CD4-positive, alpha-beta T cell treated with Interleukin-17A for 4 hours (primary cell): ENCODE measurements around the gene HIPK2.
"Not testable (repeated sequence)": the region's sequence is repeated elsewhere in the genome, so short reads cannot be mapped to it uniquely, and the experiment has no call there.

ENCODE experiments used
- DNase-seq: peaks from one replicate; pipeline ENCODE4 v3.0.0-alpha.2; 2020; ENCODE audit warnings: mixed read lengths

Gene HIPK2

DNA sequence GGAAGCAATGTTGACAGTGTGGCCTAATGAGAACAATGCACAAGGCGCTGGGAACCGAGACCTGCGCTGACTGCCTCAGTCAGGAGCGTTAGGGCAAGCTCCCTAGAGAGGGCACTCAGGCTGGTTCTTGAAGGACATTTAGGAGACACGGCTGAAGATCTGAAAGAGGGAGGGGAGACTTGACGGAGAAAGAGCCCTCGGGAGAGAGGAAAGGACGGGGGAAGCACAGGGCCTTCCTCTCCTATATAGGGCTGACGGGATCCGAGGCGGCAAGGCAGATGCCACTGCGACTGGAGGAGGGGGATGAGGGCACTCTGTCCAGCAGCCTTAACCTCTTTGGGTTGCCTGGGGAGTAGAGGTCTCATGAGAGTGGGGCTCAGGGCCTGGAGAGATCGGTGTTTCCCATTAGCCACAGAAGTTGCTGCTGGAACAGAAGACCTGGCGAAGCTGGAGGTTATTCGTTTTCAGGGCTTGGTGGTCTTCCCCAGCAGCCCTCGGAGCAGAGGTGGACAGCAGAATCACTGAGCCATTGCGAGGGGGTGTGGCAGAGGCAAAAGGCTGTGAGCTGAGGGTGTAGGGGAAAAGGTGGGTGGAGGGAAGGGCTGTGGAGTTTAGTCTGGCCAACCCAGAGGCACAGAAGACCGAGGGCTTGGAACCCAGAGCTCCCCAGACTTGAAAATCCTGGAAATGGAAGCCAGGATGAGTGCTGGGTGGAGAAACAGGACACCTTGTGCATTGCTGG, 218.3 kb downstream of the HIPK2 start:
- DNase-seq, result no peak

DNA sequence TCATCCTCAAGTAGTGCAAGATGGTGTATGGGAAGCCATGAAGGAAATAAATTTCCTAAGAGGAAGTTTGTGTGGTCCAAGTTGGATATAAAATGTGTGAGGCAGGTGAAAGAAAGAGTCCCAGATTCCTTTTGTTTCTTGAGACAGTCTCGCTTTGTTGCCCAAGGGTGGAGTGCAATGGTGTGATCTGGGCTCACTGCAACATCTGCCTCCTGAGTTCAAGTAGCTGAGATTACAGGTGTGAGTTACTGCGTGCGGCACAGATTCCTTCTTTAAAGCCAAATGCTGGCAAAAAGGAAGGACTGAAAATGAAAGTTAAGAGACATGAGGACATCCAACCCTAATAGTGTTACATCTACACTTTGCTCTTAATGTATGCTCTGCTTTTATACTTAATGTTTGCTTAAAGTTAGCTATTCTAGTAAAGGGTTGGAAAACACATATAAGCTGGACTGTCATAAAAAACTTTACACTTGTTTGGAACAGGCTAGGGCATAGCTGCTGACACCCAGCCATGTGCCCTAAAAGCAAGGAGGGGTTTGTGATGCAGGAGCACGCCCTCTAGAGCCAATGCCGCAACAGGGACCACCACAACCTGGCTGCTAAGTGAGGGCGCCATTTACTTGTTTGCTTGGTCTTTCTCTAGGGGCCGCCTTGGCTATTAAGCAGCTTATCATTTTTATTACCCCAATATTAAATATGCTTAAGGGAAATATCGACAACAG, 219.8 kb downstream of the HIPK2 start:
- DNase-seq, result no peak

GRCh38 chr7:139553991-139554700, 223.7 kb downstream of the HIPK2 start:
- DNase-seq, result not testable (repeated sequence)

- no peak for DNase-seq
These were observed 229.3 kb downstream of the HIPK2 start for GRCh38 chr7:139548302-139549028.

GRCh38 chr7:139544645-139545044, 233.2 kb downstream of the HIPK2 start:
- DNase-seq, result no peak

- DNase-seq, result no peak
These were observed 233.8 kb downstream of the HIPK2 start for GRCh38 chr7:139543801-139544603.

DNA sequence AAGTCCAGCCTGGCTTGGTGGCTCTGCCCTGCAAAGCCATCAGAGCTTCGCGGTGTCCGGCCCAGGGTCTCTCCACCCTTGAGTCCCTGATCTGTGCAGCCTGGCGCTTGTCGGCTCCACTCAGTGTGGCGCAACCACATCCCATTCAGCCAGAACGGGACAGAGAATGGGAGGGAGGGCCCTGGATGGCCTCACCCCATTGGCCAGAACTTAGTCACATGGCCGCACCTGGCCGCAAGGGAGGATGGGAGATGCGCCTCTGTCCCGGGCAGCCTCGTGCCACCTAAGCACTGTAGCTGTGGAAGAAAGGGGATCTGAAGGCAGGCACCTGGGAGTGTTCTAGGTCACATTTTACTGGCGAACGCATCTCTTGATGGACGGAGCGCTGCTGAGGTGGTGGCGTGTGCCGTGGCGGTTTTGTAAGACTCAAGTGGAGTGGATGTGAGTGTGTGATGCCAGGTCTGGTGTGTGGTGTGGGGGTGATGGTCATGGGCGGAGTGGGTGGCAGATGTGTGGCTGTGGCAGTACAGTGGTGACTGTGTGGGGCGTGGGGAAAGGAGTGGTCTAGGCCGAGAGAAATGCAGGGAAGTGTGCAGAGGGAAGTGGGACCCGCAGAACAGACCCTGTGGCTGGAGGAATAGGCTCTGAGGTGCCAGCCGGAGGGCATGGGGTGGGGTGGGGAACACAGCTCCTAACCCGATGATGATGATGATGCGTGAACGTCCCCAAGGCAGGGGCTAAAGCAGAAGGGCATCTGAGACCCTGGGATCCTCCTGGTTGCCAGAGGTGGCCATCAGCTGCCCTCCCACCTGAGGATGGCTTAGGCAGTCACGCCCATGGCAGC, 235.3 kb downstream of the HIPK2 start:
- DNase-seq, result no peak

- DNase-seq, result no peak
These were observed 236.0 kb downstream of the HIPK2 start for GRCh38 chr7:139541600-139542307.

- no peak for DNase-seq
These were observed 237.6 kb downstream of the HIPK2 start for GRCh38 chr7:139540203-139540602.

DNA sequence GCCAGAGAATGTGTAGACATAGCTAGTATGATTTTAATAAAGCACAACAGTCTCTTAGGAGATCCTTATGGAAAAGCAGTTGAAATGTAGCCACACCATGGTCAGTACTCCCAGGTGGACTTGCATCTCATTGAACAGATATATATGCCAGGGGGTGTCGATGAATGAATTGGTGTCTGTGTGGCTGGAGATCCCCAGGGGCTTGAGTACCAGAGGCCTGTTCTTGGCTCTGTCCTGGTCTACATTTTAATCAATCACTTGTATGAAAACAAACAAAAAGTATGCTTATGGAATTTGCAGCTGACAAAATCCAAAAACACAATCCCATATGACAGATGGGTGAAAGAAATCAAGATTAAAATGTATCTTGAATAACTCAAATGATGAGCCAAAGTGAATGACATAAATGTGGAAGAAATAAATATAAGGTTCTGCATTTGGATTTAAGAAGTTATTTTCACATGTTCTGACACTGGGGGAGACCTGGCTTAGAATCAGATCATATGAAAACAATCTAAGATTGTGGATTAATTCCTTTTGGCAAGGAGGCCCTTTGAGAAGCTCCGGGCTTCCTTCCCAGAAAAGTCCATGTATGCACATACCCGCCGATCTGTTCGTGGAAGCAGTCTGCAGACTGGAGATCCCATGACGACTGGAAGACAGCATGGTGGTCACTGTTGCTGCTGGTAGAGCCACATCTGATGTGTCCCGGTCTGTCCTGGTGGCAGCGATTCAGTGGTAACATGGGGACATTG, 238.7 kb downstream of the HIPK2 start:
- DNase-seq, result no peak

DNA sequence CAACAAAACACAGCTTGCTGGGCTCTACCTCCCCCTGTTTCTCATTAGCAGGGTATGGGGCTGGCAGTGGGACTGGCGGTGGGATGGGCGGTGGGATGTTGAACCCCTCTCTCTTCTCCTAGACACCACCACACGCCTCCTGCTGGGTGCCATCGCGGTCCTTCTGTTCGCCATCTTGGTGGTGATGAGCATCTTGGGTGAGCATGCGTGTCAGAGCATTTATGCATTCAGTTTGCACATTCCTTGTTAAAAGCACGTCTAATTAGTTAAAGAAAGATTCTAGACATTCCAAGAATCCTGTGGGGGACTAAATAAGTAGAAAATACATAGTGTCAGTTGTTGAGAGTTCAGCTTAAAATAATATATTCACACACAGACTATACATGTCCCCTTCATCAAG, 241.6 kb downstream of the HIPK2 start:
- no peak for DNase-seq

DNA sequence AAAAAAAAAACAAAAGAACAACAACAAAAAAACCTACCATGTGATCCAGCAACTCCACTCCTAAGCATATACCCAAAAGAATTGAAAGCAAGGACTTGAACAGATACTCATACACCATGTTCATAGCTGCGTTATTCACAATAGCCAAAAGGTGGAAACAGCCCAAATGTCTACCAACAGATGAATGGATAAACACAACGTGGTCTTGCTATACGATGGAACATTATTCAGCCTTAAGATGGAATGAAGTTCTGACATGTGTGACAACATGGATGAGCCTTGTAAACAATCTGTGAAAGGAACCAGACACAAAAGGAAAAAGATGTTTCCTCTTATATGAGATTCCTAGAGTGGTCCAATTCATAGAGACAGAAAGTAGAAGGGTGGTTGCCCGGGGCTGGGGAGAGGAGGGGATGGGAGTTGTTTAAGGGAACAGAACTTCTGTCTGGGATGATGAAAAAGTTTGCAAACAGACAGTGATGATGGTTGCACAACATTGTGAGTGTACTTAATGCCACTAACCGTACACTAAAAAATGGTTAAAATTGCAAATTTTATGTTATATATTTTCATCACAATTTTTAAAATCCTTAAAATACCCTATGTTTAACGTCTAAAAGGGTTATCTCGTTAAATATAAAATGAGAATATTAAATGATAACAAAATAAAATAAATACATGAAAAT, 242.7 kb downstream of the HIPK2 start:
- DNase-seq, result no peak

GRCh38 chr7:139534096-139534495, 243.7 kb downstream of the HIPK2 start:
- DNase-seq, result no peak

- DNase-seq, result no peak
These were observed 245.1 kb downstream of the HIPK2 start for GRCh38 chr7:139532636-139533155.

GRCh38 chr7:139531094-139531493, 246.7 kb downstream of the HIPK2 start:
- no peak for DNase-seq

DNA sequence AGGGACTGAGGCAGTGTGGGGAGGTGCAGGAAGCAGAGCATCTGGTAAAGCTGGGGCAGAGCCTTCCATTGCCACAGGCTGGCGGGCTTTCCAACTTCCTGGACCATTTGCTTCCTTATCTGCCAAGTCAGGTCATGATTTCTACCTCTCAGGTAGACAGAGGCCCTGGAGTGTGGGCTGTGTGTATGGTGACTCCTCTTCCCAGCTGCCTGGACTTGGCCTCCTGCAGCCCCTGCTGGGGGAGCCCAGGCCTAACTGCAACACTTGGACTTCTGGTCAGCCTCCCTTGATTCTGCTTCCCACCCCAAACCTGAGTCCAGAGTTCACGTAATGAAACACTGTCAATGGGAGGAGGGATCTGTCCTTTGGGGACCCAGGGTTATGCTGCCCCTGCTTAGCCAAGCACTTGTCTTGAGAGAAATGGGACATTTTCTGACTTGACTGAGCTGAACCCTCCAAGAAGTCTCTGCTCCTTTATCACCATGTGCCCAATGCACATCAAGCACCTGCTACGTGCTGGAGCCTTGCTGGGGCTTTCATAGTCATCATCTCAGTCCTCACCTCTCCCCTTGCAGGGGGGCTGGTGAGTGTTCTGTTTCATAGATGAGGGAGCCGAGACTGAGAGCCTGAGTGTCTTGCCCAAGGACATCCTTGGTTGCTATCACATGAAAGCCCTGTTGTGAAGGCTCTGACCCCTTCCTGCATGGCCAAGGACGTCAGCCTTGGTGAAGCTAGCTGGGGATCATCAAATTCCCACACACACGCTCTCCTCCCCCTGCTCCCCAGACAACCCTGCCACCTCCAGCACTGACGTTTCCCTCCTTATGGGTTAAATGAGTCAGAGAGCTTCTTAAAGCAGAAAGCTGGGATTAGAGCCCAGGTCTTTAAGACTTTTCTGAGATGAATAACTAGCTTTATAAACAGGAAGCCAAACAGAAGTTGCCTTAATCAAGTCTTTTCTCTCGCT, 250.9 kb downstream of the HIPK2 start:
- DNase-seq, result no peak

DNA sequence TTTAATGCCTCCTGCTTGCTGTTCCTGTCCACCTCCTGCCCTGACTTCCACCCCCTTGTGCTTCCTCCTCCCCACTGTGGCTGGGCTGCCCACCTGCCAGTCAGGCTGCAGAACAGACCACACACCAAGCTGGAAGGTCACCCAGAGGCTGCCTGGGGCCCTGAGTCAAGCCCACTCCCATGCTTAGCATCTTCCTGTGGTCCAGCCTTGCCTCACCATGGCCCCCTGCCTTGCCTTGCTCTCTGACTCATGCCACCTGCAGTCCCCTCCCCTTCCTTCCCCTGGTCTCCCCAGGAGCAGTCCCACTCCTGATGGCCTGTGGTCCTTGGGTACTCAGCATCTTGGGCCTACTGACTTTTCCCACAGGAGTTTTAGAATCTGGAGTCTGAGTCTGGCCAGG, 252.0 kb downstream of the HIPK2 start:
- no peak for DNase-seq

DNA sequence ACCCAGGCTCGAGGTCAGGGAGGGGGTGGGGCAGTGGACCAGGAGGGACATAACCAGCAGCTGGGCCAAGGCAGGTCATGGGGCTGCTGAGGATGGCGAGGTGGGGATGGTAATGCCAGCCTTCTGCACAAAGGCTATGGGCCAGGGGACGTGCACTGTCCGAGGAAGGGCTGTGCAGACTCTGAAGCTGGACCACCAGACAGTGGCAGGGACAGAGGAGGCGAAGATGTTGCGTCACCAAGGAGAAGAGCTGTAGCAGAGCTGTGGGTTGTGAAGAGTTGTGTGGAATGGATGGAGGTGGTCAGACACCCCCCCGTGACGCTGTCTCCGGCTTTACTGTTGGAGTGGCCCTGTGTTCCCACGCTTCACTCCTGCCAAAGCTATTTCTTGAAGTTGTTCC, 252.6 kb downstream of the HIPK2 start:
- no peak for DNase-seq
